ENCODE data around the gene KRT86. TPM values are rescaled to one million over a fixed set of nuclear protein-coding genes. Genes with fewer than 3 reads are reported as not detected.
A peak's percentile ranks its signal among the peaks of the same experiment; 100 is the strongest.

The KRT86 gene
- total RNA-seq, 1 donor from 2014 or later, result not detected

DNA sequence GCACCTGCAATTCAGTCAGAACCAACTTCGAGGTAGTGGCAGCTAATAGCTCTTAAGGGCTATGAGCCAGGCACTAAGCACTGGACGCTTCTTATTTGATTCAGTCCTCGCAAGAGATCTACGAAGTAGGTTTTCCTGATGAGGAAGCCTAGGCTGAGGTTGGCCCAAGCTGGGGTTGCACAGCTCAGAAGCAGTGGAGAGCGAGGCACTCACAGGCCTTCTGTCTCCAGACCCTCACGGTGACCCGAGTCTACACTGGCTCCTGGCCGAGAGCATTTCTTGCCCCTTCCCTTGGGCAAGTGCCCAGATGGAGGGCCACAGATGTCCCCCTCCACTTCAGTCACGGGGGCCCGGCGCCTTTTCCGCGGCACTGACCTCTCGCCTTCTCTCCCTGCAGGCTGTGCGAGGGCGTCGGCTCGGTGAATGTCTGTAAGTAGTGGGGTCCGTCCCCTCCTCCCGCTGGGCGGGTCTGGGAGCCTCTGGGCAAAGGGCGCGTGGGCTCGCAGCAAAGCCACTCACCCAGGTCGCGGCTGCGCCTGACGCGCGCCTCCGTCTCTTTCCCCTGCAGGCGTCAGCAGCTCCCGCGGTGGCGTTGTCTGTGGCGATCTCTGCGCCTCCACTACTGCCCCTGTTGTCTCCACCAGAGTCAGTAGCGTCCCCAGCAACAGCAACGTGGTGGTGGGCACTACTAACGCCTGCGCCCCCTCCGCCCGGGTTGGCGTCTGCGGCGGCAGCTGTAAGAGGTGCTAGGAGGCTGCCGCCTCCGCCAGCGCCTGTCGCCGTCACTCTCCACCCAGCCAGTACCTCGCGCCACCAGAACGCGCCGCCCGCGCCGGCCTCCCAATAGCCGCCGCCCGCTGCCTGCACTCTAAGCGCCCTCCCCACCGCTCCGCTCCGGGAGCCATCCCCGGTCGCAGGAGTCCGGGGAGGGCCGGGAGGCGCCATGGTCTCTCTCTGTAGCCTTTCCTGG, 33.7 kb downstream of the KRT86 start:
- Histone ChIP-seq H3K9me3 (ENCODE audit: low read depth) (no peaks in the 10 kb centered on the region), H3K79me2 (ENCODE audit: low read depth) (no peaks in the 10 kb centered on the region), H3K36me3 (no peaks in the 10 kb centered on the region), H3K4me3 (peak overlapping the region; percentile 54), H2AFZ (replicated peaks) (peak overlapping the region; percentile 96), H3F3A (ENCODE audit: low read depth) (no peaks in the 10 kb centered on the region), H3K9ac (no peak overlapping the region), H4K20me1 (ENCODE audit: low read depth) (no peaks in the 10 kb centered on the region), H3K27ac (no peak overlapping the region), H3K4me1 (peaks cover 15% of the 10 kb centered on the region), H3K4me2 (peak overlapping the region; percentile 88), H3K27me3 (peaks cover 63% of the 10 kb centered on the region)
- Mint-ChIP-seq H3K4me1 (peaks cover 18% of the 10 kb centered on the region), H3K36me3 (no peaks in the 10 kb centered on the region), H3K4me3 (peak overlapping the region; percentile 78), H3K27ac (no peak overlapping the region), H3K27me3 (ENCODE audit: insufficient read depth, low read depth) (peaks cover 41% of the 10 kb centered on the region), H3K9me3 (no peaks in the 10 kb centered on the region)
- TF ChIP-seq EZH2phosphoT487 (IDR thresholded peaks at IDR 0.05) (no peak), CTCF (IDR thresholded peaks at IDR 0.05) (peak; percentile 29), EZH2 (IDR thresholded peaks at IDR 0.05) (peak; percentile 46)
- peak; percentile 88 for DNase-seq (ENCODE audit: low spot score)

DNA sequence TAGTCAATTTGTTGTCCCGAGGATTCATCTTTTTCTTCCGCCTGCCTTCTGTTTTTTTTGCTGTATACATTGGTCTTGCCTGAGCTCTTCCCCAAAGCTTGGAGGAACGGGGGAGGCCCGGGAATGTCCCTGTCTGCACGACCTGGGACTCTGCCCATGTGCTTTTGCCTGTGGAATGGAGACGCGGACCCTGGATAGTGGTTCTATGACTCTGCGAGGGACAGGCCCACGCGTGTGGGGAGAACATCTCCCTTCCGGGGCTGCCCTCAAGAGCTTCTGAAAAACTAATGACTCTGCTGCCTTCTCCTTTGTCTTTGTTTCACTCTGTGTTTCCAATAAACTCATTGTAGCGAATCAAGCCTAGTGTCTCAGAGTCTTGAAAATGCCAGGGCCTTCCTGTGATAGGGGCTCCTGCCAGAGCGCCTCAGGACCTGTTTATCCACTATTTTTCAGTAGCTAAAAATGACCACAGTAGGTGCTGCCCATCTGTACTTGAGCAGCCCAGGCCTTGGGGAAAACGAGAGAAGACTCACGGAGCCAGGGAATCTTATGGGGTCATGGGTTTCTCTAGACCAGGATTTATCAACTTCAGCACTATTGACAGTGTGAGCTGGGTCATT, 34.5 kb downstream of the KRT86 start:
- Mint-ChIP-seq H3K27ac (no peak overlapping the region), H3K9me3 (no peaks in the 10 kb centered on the region), H3K4me3 (peak overlapping the region; percentile 78), H3K36me3 (no peaks in the 10 kb centered on the region), H3K4me1 (peaks cover 18% of the 10 kb centered on the region), H3K27me3 (ENCODE audit: insufficient read depth, low read depth) (peaks cover 46% of the 10 kb centered on the region)
- Histone ChIP-seq H4K20me1 (ENCODE audit: low read depth) (no peaks in the 10 kb centered on the region), H3K36me3 (no peaks in the 10 kb centered on the region), H2AFZ (replicated peaks) (peak overlapping the region; percentile 96), H3F3A (ENCODE audit: low read depth) (no peaks in the 10 kb centered on the region), H3K79me2 (ENCODE audit: low read depth) (no peaks in the 10 kb centered on the region), H3K9ac (no peak overlapping the region), H3K27ac (no peak overlapping the region), H3K4me1 (peaks cover 15% of the 10 kb centered on the region), H3K9me3 (ENCODE audit: low read depth) (no peaks in the 10 kb centered on the region), H3K4me2 (peak overlapping the region; percentile 88), H3K4me3 (peak overlapping the region; percentile 54), H3K27me3 (peaks cover 63% of the 10 kb centered on the region)
- TF ChIP-seq EZH2 (IDR thresholded peaks at IDR 0.05) (no peak), EZH2phosphoT487 (IDR thresholded peaks at IDR 0.05) (no peak), CTCF (IDR thresholded peaks at IDR 0.05) (no peak)
- DNase-seq (ENCODE audit: low spot score), result no peak

DNA sequence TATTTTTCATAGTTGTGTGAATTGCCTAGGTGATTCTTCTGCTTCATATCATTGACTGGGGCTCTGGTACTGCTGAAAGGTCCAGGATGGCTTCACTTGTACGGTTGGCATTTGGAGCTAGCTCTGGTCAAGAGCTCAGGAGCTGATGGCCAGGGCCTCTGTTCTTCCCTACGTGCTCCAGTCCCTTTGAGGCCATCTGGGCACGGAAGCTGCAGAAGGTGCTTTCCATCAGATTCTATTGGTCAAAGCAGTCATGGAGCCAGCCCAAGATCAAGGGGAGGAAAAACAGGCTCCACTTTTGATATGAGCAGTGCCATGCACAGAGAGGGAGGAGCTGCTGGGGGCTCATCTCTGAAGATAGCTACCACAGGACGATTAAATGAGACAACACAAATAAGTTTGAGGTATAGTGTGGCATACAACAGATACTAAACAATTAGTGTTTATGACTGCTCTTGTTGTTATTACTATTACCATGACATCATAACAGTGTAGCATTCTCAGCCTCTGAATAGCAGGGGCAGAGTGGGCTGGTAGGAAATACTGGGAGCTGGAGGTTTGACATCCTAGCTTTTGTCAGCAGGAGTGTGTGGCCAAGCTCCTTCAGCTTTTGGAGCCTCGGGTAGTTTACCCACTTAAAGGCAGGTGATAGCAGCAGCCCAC, 36.3 kb downstream of the KRT86 start:
- Histone ChIP-seq H3K36me3 (no peaks in the 10 kb centered on the region), H3K4me3 (no peak overlapping the region), H3K4me1 (peaks cover 15% of the 10 kb centered on the region), H3K9me3 (ENCODE audit: low read depth) (no peaks in the 10 kb centered on the region), H4K20me1 (ENCODE audit: low read depth) (no peaks in the 10 kb centered on the region), H3F3A (ENCODE audit: low read depth) (no peaks in the 10 kb centered on the region), H3K79me2 (ENCODE audit: low read depth) (no peaks in the 10 kb centered on the region), H3K27me3 (peaks cover 63% of the 10 kb centered on the region), H2AFZ (replicated peaks) (no peak overlapping the region), H3K9ac (no peak overlapping the region), H3K4me2 (no peak overlapping the region), H3K27ac (no peak overlapping the region)
- Mint-ChIP-seq H3K36me3 (no peaks in the 10 kb centered on the region), H3K9me3 (no peaks in the 10 kb centered on the region), H3K4me1 (peaks cover 18% of the 10 kb centered on the region), H3K4me3 (no peak overlapping the region), H3K27me3 (ENCODE audit: insufficient read depth, low read depth) (peaks cover 45% of the 10 kb centered on the region), H3K27ac (no peak overlapping the region)
- no peak for DNase-seq (ENCODE audit: low spot score)
- TF ChIP-seq EZH2 (IDR thresholded peaks at IDR 0.05) (no peak), EZH2phosphoT487 (IDR thresholded peaks at IDR 0.05) (no peak), CTCF (IDR thresholded peaks at IDR 0.05) (no peak)
